Measurements from ENCODE around the gene TIMP2. TPM values are rescaled to one million over a fixed set of nuclear protein-coding genes. Genes with fewer than 3 reads are reported as not detected.

The TIMP2 gene
- total and polyA plus RNA-seq, 2 of the 13 experiments (the other 11 are each of a cell fraction or from before 2014, with no cell fraction given), result 3.8 to 8.5 TPM

DNA sequence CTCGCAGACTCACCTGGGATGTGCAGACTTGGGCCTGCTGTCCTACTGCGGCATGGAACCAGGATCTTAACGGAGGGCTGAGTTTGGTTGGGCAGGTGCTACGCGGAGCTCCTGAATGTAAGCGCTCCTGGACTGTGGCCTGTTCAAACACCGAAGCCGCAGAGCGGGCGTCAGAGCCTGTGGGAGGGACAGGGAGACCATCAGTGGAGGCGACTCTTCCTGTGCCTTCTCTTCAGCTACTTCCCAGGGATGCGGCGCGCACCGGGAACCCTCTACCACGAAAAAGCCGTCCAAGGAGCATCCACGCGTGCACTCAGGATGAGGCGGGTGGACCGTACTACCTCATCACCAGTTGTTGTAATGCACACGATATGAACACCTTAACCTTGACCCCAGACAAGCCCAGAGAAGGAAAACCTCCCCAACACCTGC lies 86.6 kb downstream of the TIMP2 start (continued):
- TF ChIP-seq, protein P1, sequence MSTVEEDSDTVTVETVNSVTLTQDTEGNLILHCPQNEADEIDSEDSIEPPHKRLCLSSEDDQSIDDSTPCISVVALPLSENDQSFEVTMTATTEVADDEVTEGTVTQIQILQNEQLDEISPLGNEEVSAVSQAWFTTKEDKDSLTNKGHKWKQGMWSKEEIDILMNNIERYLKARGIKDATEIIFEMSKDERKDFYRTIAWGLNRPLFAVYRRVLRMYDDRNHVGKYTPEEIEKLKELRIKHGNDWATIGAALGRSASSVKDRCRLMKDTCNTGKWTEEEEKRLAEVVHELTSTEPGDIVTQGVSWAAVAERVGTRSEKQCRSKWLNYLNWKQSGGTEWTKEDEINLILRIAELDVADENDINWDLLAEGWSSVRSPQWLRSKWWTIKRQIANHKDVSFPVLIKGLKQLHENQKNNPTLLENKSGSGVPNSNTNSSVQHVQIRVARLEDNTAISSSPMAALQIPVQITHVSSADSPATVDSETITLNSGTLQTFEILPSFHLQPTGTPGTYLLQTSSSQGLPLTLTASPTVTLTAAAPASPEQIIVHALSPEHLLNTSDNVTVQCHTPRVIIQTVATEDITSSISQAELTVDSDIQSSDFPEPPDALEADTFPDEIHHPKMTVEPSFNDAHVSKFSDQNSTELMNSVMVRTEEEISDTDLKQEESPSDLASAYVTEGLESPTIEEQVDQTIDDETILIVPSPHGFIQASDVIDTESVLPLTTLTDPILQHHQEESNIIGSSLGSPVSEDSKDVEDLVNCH (CRISPR knock-in tag; IDR thresholded peaks at IDR 0.05), result no peak
- no peak; the same call in 1 of the 2 replicates for TF ChIP-seq ZNF274 (CRISPR knock-in tag; IDR thresholded peaks at IDR 0.05)
- TF ChIP-seq MTA3 (CRISPR knock-in tag; IDR thresholded peaks at IDR 0.05), result no peak
- no peak for TF ChIP-seq NR1H2 (CRISPR knock-in tag; IDR thresholded peaks at IDR 0.05; ENCODE audit: borderline replicate concordance, low read depth)
- no peak for TF ChIP-seq MEIS2 (CRISPR knock-in tag; IDR thresholded peaks at IDR 0.05)
- TF ChIP-seq, protein P2, sequence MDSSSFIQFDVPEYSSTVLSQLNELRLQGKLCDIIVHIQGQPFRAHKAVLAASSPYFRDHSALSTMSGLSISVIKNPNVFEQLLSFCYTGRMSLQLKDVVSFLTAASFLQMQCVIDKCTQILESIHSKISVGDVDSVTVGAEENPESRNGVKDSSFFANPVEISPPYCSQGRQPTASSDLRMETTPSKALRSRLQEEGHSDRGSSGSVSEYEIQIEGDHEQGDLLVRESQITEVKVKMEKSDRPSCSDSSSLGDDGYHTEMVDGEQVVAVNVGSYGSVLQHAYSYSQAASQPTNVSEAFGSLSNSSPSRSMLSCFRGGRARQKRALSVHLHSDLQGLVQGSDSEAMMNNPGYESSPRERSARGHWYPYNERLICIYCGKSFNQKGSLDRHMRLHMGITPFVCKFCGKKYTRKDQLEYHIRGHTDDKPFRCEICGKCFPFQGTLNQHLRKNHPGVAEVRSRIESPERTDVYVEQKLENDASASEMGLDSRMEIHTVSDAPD (CRISPR knock-in tag; IDR thresholded peaks at IDR 0.05), result no peak
- no peak for TF ChIP-seq DR1 (CRISPR knock-in tag; IDR thresholded peaks at IDR 0.05)
- no peak for TF ChIP-seq PPARG (CRISPR knock-in tag; conservative IDR thresholded peaks at IDR 0.05)
- TF ChIP-seq TCF7L2 (IDR thresholded peaks at IDR 0.05; ENCODE audit: low read depth, low read length), result no peak
- no peak for TF ChIP-seq U2AF2 (IDR thresholded peaks at IDR 0.05; ENCODE audit: low read depth, low read length)
- TF ChIP-seq CEBPB (IDR thresholded peaks at IDR 0.05; ENCODE audit: borderline replicate concordance, low read depth, low read length), result no peak
- TF ChIP-seq, protein P3, sequence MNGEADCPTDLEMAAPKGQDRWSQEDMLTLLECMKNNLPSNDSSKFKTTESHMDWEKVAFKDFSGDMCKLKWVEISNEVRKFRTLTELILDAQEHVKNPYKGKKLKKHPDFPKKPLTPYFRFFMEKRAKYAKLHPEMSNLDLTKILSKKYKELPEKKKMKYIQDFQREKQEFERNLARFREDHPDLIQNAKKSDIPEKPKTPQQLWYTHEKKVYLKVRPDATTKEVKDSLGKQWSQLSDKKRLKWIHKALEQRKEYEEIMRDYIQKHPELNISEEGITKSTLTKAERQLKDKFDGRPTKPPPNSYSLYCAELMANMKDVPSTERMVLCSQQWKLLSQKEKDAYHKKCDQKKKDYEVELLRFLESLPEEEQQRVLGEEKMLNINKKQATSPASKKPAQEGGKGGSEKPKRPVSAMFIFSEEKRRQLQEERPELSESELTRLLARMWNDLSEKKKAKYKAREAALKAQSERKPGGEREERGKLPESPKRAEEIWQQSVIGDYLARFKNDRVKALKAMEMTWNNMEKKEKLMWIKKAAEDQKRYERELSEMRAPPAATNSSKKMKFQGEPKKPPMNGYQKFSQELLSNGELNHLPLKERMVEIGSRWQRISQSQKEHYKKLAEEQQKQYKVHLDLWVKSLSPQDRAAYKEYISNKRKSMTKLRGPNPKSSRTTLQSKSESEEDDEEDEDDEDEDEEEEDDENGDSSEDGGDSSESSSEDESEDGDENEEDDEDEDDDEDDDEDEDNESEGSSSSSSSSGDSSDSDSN (CRISPR knock-in tag; IDR thresholded peaks at IDR 0.05), result peak; percentile 62
- 0 out of 2 replicates have a peak, but pooled peaks have one; percentile 62 for TF ChIP-seq ZBTB20 (CRISPR knock-in tag; IDR thresholded peaks at IDR 0.05; ENCODE audit: borderline replicate concordance, low read depth)
- TF ChIP-seq SMARCC2 (IDR thresholded peaks at IDR 0.05), result no peak
- TF ChIP-seq RNF2 (conservative IDR thresholded peaks at IDR 0.05; ENCODE audit: low read depth), result no peak
- peak; percentile 38; the same call in 1 of the 2 replicates for TF ChIP-seq KDM2A (CRISPR knock-in tag; IDR thresholded peaks at IDR 0.05; ENCODE audit: borderline replicate concordance, low read depth)
- TF ChIP-seq, protein P4, sequence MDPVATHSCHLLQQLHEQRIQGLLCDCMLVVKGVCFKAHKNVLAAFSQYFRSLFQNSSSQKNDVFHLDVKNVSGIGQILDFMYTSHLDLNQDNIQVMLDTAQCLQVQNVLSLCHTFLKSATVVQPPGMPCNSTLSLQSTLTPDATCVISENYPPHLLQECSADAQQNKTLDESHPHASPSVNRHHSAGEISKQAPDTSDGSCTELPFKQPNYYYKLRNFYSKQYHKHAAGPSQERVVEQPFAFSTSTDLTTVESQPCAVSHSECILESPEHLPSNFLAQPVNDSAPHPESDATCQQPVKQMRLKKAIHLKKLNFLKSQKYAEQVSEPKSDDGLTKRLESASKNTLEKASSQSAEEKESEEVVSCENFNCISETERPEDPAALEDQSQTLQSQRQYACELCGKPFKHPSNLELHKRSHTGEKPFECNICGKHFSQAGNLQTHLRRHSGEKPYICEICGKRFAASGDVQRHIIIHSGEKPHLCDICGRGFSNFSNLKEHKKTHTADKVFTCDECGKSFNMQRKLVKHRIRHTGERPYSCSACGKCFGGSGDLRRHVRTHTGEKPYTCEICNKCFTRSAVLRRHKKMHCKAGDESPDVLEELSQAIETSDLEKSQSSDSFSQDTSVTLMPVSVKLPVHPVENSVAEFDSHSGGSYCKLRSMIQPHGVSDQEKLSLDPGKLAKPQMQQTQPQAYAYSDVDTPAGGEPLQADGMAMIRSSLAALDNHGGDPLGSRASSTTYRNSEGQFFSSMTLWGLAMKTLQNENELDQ (CRISPR knock-in tag; IDR thresholded peaks at IDR 0.05; ENCODE audit: borderline replicate concordance), result no peak
- TF ChIP-seq ZFP41 (CRISPR knock-in tag; IDR thresholded peaks at IDR 0.05; ENCODE audit: borderline replicate concordance), result no peak
- TF ChIP-seq ZNF3 (CRISPR knock-in tag; IDR thresholded peaks at IDR 0.05), result no peak
- no peak for TF ChIP-seq DNMT1 (CRISPR knock-in tag; IDR thresholded peaks at IDR 0.05)
- TF ChIP-seq HNRNPK (IDR thresholded peaks at IDR 0.05; ENCODE audit: low read depth, low read length, poor library complexity, severe bottlenecking), result no peak
- TF ChIP-seq RFX5 (IDR thresholded peaks at IDR 0.05; ENCODE audit: low read depth, low read length), result no peak
- TF ChIP-seq ZNF17 (CRISPR knock-in tag; IDR thresholded peaks at IDR 0.05), result no peak
